GM19240 (cell line): ENCODE results near the gene SERPINF2.
"Not testable (repeated sequence)": the region's sequence is repeated elsewhere in the genome, so short reads cannot be mapped to it uniquely, and the experiment has no call there.

Source experiments
- DNase-seq: peaks from one replicate; pipeline ENCODE4 v3.0.0; 2011; ENCODE audit warnings: low spot score; ENCODE audit not compliant: insufficient read length

The SERPINF2 gene

GRCh38 chr17:1735418-1735817 is 7.3 kb upstream of the SERPINF2 start:
- no peak for DNase-seq

- no peak for DNase-seq
These were observed 6.8 kb upstream of the SERPINF2 start for GRCh38 chr17:1735834-1736347.

DNA sequence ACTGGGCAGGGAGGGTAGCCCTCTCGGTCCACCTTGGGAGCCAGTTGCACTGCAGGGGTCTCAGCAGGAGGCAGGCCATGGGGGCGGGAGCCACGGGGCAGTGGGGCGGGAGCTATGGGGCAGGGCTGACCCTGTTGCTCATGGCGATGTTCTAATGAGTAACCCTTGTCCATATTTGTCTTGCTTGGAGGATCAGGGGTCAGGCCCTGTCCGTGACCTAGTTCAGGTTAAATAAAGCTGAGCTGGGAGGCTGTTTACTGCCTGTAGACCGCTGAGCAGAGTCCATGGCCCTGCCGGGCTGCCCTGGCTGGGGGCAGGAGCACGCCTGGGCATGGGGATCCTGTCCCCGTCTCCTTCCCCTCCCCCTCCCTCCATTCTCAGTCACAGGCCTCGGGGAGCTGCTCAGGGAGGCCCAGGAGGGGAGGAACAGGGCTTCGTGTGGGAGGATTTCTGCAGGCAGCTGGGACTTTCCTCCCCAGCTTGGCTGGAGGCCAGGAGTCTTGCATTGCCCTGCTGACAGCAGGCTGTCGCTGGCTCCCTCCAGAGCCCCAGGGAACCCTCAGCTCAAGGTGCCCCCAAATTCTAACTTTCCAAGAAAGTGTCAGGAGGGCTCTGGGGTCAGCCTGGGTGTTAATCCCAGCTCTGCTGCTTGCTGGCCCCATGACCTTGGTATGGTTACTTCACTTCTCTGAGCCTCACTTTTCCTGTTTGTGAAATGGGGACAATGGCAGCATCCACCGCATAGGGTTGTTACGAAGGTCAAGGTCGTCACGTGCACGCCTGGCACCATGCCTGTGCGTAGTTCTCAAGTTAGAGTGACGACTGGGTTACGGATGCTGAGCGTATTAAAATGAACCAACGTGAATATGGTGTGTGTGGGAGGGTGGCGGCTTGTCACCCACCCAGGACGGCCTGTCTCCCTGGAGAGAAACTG is 6.1 kb upstream of the SERPINF2 start:
- DNase-seq, result peak; percentile 70

- no peak for DNase-seq
These were observed 5.0 kb upstream of the SERPINF2 start for GRCh38 chr17:1737531-1738291.

DNA sequence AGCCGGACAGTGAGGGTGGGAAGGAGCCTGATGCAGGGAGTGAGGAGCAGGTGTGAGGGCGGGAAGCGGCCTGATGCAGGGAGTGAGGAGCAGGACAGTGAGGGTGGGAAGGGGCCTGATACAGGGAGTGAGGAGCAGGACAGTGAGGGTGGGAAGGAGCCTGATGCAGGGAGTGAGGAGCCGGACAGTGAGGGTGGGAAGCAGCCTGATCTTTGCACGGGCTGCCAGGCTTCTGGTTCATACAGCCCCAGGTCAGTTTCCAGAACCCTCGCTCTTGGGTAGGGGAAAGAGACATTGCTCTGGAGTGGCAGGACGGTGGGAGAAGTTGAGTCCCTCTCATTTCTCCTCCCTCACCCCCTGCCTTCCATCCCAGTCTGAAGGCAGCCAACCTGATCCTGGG is 772 bp upstream of the SERPINF2 start:
- not testable (repeated sequence) for DNase-seq

DNA sequence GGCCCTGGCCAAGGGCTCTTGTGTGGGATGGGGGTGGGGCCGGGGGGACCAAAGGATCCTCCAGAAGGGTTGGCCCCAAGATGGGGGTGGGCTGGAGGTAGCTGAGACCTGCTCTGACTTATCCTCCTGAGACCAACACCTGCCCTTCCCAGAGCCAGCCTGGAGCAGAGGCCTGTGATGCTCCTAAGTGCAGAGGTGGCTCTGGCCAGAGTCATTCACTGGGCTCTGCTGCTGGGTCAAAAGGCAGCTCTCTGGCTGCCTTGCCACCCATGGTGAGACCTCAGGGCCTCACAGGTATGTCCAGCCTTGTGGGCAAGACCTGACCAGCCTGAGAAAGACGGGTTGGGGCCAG is 393 bp downstream of the SERPINF2 start:
- no peak for DNase-seq

DNA sequence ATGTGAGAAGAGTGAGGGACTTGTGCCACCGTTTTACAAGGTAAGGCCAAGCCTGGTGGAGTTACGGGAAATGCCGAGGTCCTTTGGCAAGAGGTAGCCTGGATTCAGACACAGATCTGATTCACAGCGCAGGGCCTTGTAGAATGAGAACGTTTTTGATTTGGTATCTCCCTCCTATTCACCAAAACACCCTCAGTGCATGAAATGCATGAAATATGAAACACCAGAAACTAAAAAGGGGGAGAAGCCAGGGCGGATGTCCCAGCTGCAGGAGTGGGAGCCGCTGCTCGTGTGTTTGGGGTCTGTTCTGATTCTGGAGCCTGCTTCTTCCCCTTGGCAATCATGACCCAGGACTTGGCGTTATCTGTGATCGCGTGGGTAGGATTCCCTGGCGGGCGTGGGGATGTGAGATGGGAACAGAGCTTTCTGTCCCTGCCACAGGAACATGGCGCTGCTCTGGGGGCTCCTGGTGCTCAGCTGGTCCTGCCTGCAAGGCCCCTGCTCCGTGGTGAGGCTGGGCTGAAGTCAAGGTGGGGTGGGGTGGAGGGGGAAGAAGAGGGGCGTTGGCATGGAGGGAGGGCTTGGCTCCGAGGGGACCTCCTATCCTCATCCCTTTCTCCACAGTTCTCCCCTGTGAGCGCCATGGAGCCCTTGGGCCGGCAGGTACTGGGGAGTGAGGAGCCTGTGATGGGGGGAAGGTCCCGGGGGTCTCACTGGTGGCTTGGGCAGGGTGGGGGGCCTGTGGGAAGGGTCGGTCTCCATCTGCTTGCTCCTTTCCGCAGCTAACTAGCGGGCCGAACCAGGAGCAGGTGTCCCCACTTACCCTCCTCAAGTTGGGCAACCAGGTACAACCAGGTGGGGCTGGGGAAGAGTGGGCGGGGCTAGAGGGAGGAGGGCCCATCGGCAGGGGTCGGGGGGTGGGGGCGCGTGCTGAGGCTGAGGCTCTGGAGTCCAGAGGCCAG is 2.2 kb downstream of the SERPINF2 start:
- no peak for DNase-seq

- DNase-seq, result no peak
These were observed 2.9 kb downstream of the SERPINF2 start for GRCh38 chr17:1745513-1746020.

DNA sequence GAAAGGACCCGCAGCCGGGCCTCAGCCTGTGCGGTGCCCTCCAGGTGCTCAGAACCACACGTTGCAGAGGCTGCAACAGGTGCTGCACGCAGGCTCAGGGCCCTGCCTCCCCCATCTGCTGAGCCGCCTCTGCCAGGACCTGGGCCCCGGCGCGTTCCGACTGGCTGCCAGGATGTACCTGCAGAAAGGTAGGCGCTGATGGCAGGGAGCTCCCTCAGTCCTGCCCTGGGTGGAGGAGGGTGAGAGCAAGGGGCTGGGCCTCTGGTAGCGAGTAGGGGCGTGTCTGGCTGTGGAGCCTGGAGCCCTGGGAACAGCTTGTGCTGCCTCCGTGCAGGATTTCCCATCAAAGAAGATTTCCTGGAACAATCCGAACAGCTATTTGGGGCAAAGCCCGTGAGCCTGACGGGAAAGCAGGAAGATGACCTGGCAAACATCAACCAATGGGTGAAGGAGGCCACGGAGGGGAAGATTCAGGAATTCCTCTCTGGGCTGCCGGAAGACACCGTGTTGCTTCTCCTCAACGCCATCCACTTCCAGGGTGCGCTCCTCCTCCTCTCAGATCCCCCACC is 4.4 kb downstream of the SERPINF2 start:
- no peak for DNase-seq

DNA sequence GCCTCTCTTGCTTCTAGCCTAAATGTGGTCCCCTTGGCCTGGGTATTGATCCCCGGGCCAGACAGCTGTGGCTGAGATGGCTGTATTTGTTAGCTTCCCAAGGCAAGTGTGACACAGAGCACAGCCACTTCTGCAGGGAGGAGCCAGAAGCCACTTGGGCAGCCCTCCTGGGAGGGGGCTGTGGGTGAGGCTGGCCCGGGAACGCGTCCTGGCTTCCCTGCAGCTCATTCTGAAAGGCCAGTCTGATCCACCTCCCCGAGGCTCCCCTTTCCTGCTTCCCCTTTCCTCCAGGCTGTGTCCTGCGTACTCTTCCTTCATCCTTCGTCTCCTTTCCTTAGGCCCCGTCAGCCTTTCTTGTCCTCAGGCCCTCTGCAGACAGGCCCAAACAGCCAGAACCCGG is 8.0 kb downstream of the SERPINF2 start:
- no peak for DNase-seq

GRCh38 chr17:1752425-1753262 is 10.0 kb downstream of the SERPINF2 start:
- no peak for DNase-seq

DNA sequence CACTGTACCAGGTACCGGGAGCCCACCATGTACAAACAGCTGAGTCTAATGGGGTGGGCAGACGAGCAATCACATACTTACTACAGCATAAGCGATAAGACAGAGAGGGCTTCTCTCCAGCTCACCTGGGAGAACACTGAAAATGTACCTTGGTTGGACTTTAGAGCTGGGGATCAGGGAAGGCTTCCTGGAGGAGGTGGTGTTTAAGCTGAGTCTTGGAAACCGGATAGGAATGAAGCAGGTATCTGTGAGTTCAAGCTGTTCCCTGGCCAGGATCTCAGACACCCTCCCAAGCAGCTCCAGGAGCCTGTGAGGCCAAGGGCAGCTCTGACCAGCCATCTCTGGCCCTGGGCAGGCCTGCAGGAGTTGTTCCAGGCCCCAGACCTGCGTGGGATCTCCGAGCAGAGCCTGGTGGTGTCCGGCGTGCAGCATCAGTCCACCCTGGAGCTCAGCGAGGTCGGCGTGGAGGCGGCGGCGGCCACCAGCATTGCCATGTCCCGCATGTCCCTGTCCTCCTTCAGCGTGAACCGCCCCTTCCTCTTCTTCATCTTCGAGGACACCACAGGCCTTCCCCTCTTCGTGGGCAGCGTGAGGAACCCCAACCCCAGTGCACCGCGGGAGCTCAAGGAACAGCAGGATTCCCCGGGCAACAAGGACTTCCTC is 11.2 kb downstream of the SERPINF2 start:
- DNase-seq, result no peak

GRCh38 chr17:1754430-1755112 is 11.9 kb downstream of the SERPINF2 start:
- DNase-seq, result no peak

DNA sequence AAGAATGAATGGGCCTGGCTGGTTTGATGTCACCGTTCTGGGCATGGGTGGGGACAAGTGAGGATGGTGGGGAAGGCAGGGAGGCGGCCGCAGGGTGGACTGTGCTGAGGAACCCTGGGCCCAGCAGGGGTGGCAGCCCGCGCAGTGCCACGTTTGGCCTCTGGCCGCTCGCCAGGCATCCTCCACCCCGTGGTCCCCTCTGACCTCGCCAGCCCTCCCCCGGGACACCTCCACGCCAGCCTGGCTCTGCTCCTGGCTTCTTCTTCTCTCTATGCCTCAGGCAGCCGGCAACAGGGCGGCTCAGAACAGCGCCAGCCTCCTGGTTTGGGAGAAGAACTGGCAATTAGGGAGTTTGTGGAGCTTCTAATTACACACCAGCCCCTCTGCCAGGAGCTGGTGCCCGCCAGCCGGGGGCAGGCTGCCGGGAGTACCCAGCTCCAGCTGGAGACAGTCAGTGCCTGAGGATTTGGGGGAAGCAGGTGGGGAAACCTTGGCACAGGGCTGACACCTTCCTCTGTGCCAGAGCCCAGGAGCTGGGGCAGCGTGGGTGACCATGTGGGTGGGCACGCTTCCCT is 12.7 kb downstream of the SERPINF2 start:
- no peak for DNase-seq

GRCh38 chr17:1755827-1756262 is 13.2 kb downstream of the SERPINF2 start:
- no peak for DNase-seq

- DNase-seq, result no peak
These were observed 16.1 kb downstream of the SERPINF2 start for GRCh38 chr17:1758807-1759206.

DNA sequence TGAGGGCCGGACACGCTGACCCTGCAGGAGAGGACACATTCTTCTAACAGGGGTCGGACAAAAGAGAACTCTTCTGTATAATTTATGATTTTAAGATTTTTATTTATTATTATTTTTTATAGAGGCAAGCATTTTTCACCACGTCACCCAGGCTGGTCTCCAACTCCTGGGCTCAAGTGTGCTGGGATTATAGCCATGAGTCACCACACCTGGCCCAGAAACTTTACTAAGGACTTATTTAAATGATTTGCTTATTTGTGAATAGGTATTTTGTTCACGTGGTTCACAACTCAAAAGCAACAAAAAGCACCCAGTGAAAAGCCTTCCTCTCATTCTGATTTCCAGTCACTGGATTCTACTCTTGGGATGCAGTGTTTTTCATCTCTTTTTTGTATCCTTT is 16.9 kb downstream of the SERPINF2 start:
- DNase-seq, result no peak

DNA sequence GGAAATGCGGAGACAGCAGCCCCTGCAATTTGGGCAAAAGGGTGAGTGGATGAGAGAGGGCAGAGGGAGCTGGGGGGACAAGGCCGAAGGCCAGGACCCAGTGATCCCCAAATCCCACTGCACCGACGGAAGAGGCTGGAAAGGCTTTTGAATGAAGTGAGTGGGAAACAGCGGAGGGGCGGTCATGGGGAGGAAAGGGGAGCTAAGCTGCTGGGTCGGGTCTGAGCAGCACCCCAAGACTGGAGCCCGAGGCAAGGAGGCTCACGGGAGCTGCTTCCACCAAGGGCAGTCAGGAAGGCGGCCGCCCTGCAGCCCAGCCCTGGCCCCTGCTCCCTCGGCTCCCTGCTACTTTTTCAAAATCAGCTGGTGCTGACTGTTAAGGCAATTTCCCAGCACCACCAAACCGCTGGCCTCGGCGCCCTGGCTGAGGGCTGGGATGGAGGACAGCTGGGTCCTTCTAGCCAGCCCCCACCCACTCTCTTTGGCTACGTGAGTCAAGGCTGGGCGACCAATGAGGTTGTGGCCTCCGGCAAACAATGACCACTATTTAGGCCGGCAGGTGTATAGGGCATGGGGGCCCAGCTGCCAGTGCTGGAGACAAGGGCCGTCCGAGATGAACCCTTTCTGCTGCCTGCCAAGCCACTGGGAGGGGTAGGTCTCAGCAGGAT is 19.7 kb downstream of the SERPINF2 start:
- no peak for DNase-seq
